Stimulated activated CD4-positive, alpha-beta T cell treated with anti-CD3 and anti-CD28 coated beads, Interleukin-15, amount 100 ng/mL, for 1 hour (primary cell): ENCODE data around the gene NT5C2.
"Not testable (repeated sequence)": the region's sequence is repeated elsewhere in the genome, so short reads cannot be mapped to it uniquely, and the experiment has no call there.

Experiments
- DNase-seq, 2 donors: peaks; one replicate each; pipeline ENCODE4 v3.0.0-alpha.2; 2020; ENCODE audit warnings: low read depth in 1 of 2, low spot score in 1 of 2

The NT5C2 gene

GRCh38 chr10:103193107-103193819, at the start of gene NT5C2:
NT5C2 (minus strand) TSS chr10:103193272; CDS start chr10:103174958, 18,314 bp downstream.
- DNase-seq = peak; percentile 56 to 76

- no peak for DNase-seq
Measured at GRCh38 chr10:103241262-103242011, 48.4 kb upstream of the NT5C2 start.

- no peak for DNase-seq
Measured at GRCh38 chr10:103238506-103239252, 45.6 kb upstream of the NT5C2 start.

- no peak for DNase-seq
Measured at GRCh38 chr10:103235775-103236174, 42.7 kb upstream of the NT5C2 start.

- DNase-seq = no peak
Measured at GRCh38 chr10:103232772-103233488, 39.9 kb upstream of the NT5C2 start.

- no peak for DNase-seq
Measured at GRCh38 chr10:103232131-103232673, 39.1 kb upstream of the NT5C2 start.

- no peak for DNase-seq
Measured at GRCh38 chr10:103231047-103231551, 38.0 kb upstream of the NT5C2 start.

GRCh38 chr10:103227416-103227815, 34.3 kb upstream of the NT5C2 start:
- DNase-seq = no peak

GRCh38 chr10:103225939-103226338, 32.9 kb upstream of the NT5C2 start:
- DNase-seq = no peak

GRCh38 chr10:103224721-103225120, 31.6 kb upstream of the NT5C2 start:
- DNase-seq = not testable (repeated sequence)

GRCh38 chr10:103224133-103224532, 31.1 kb upstream of the NT5C2 start:
- no peak for DNase-seq

- not testable (repeated sequence) for DNase-seq
Measured at GRCh38 chr10:103216362-103216761, 23.3 kb upstream of the NT5C2 start.

- DNase-seq = no peak
Measured at GRCh38 chr10:103215601-103216000, 22.5 kb upstream of the NT5C2 start.

GRCh38 chr10:103210262-103210661, 17.2 kb upstream of the NT5C2 start:
- DNase-seq = not testable (repeated sequence)

GRCh38 chr10:103207643-103208042, 14.6 kb upstream of the NT5C2 start:
- DNase-seq = not testable (repeated sequence)

GRCh38 chr10:103207141-103207540, 14.1 kb upstream of the NT5C2 start:
- no peak for DNase-seq

GRCh38 chr10:103206715-103207114, 13.6 kb upstream of the NT5C2 start:
- DNase-seq = not testable (repeated sequence)

- not testable (repeated sequence) for DNase-seq
Measured at GRCh38 chr10:103205401-103205800, 12.3 kb upstream of the NT5C2 start.

- no peak for DNase-seq
Measured at GRCh38 chr10:103204353-103205255, 11.5 kb upstream of the NT5C2 start.

GRCh38 chr10:103203466-103203865, 10.4 kb upstream of the NT5C2 start:
- DNase-seq = no peak
